Activated CD8-positive, alpha-beta T cell treated with anti-CD3 and anti-CD28 coated beads for 36 hours (primary cell): Measurements from ENCODE around the gene VSTM4. TPM values are rescaled to one million over a fixed set of nuclear protein-coding genes. Genes with fewer than 3 reads are reported as not detected.

Experiments
- ATAC-seq: fragments of 200-7000 bp; cut with Tn5 transposase; one replicate; pipeline ENCODE4 v1.10.0; 2021; ENCODE audit warnings: mild to moderate bottlenecking, moderate library complexity
- CTCF ChIA-PET: fragments of 350-600 bp; sonication (Branson Sonifier 250); formaldehyde crosslinking; loops from one replicate; lab custom pipeline; 2021; ENCODE audit warnings: antibody characterized with exemption; lab: Charles Lee
- POLR2A ChIA-PET: fragments of 350-600 bp; sonication (Branson Sonifier 250); formaldehyde crosslinking; loops from one replicate; lab custom pipeline; 2021; ENCODE audit warnings: antibody characterized with exemption; lab: Charles Lee
- DNase-seq: peaks from one replicate; pipeline ENCODE4 v3.0.0-alpha.2; 2020
- H3K27ac Mint-ChIP-seq: one replicate; pipeline ENCODE4 v1.8.0; 2021; ENCODE audit warnings: mild to moderate bottlenecking, mixed read lengths
- H3K27me3 Mint-ChIP-seq: one replicate; pipeline ENCODE4 v1.8.0; 2021; ENCODE audit warnings: mixed read lengths
- H3K36me3 Mint-ChIP-seq: one replicate; pipeline ENCODE4 v1.8.0; 2021; ENCODE audit warnings: low read depth, mixed read lengths
- H3K4me1 Mint-ChIP-seq: one replicate; pipeline ENCODE4 v1.8.0; 2021; ENCODE audit warnings: low read depth, mixed read lengths
- H3K4me3 Mint-ChIP-seq: one replicate; pipeline ENCODE4 v1.8.0; 2021; ENCODE audit warnings: mild to moderate bottlenecking, moderate library complexity, mixed read lengths
- H3K9me3 Mint-ChIP-seq: one replicate; pipeline ENCODE4 v1.8.0; 2021; ENCODE audit warnings: mixed read lengths
- CTCF ChIP-seq: fragments of 200-600 bp; IDR thresholded peaks from one replicate; pipeline ENCODE4 v1.8.0; 2022; ENCODE audit warnings: antibody characterized with exemption, mild to moderate bottlenecking
- intact Hi-C: fragments of 100-400 bp; cut with micrococcal nuclease; formaldehyde crosslinking; loops from one replicate; pipeline ENCODE4 v1.10.0; 2022
- total RNA-seq, 2 experiments: library from RNA; stranded (reverse); gene quantifications; one replicate each; pipeline ENCODE4 v1.2.3, GENCODE V29; 2021

VSTM4 gene
- total RNA-seq, 2 experiments from 2014 or later: 0.04 to 0.09 TPM

- H3K4me3 Mint-ChIP-seq: no peak overlapping the region
- peaks cover 1% of the 10 kb centered on the region for H3K9me3 Mint-ChIP-seq
- intact Hi-C loops: no loop called here
- ATAC-seq: no peak
- H3K27me3 Mint-ChIP-seq: peaks cover 16% of the 10 kb centered on the region
- ChIA-PET POLR2A (interaction anchor here (0.6 kb wide), 1 partner anchor 304 kb away, joined by 3 read pairs; no protein-coding TSS in a partner anchor), CTCF (no interaction called here)
- no peaks in the 10 kb centered on the region for H3K4me1 Mint-ChIP-seq
- no peaks in the 10 kb centered on the region for H3K36me3 Mint-ChIP-seq
- TF ChIP-seq CTCF: no peak
- DNase-seq: no peak
- H3K27ac Mint-ChIP-seq: no peak overlapping the region
These were observed 5.6 kb upstream of the VSTM4 start for GRCh38 chr10:49120911-49121310.

- DNase-seq (no peak), ATAC-seq (no peak)
- H3K4me1 Mint-ChIP-seq: peaks cover 1% of the 10 kb centered on the region
- CTCF ChIA-PET: no interaction called here
- H3K36me3 Mint-ChIP-seq: no peaks in the 10 kb centered on the region
- no peak overlapping the region for H3K27ac Mint-ChIP-seq
- peaks cover 21% of the 10 kb centered on the region for H3K27me3 Mint-ChIP-seq
- intact Hi-C loops: no loop called here
- POLR2A ChIA-PET: no interaction called here
- no peak overlapping the region for H3K4me3 Mint-ChIP-seq
- TF ChIP-seq CTCF: no peak
- no peaks in the 10 kb centered on the region for H3K9me3 Mint-ChIP-seq
These were observed 4.4 kb upstream of the VSTM4 start for GRCh38 chr10:49119746-49120145.

- CTCF ChIA-PET: no interaction called here
- peaks cover 4% of the 10 kb centered on the region for H3K4me1 Mint-ChIP-seq
- H3K27me3 Mint-ChIP-seq: peaks cover 32% of the 10 kb centered on the region
- ATAC-seq: no peak
- no peak for DNase-seq
- H3K9me3 Mint-ChIP-seq: no peaks in the 10 kb centered on the region
- intact Hi-C loops: no loop called here
- H3K4me3 Mint-ChIP-seq: no peak overlapping the region
- no peaks in the 10 kb centered on the region for H3K36me3 Mint-ChIP-seq
- H3K27ac Mint-ChIP-seq: no peak overlapping the region
- no peak for TF ChIP-seq CTCF
- POLR2A ChIA-PET: no interaction called here
These were observed 3.2 kb upstream of the VSTM4 start for GRCh38 chr10:49118430-49119074.

- no peak overlapping the region for H3K27ac Mint-ChIP-seq
- H3K27me3 Mint-ChIP-seq: peaks cover 36% of the 10 kb centered on the region
- H3K4me1 Mint-ChIP-seq: peaks cover 4% of the 10 kb centered on the region
- H3K4me3 Mint-ChIP-seq: no peak overlapping the region
- intact Hi-C loops: no loop called here
- TF ChIP-seq CTCF: no peak
- DNase-seq: no peak
- CTCF ChIA-PET: no interaction called here
- no peaks in the 10 kb centered on the region for H3K9me3 Mint-ChIP-seq
- ATAC-seq: no peak
- H3K36me3 Mint-ChIP-seq: no peaks in the 10 kb centered on the region
- POLR2A ChIA-PET: no interaction called here
These were observed 2.2 kb upstream of the VSTM4 start for GRCh38 chr10:49117376-49118070.
